Upper lobe of left lung (tissue), 6 donors: Measurements from ENCODE around the gene AGPAT4. TPM values are rescaled to one million over a fixed set of nuclear protein-coding genes. Genes with fewer than 3 reads are reported as not detected.

Source experiments
- ATAC-seq, 2 donors: fragments of 200-7000 bp; cut with Tn5 transposase; one replicate each; pipeline ENCODE4 v1.9.1; 2022; ENCODE audit warnings: mild to moderate bottlenecking in 2 of 2, moderate library complexity in 2 of 2; ENCODE audit not compliant: low FRiP score in 2 of 2
- DNase-seq, 2 donors: peaks; one replicate each; pipeline ENCODE4 v3.0.0-alpha.2; 2019 to 2020
- H3K27ac ChIP-seq, 4 donors: fragments of 200-600 bp; sonication (generic); one replicate each; pipeline ENCODE4 v1.5.1; 2016 to 2019
- H3K27me3 ChIP-seq, 4 donors: fragments of 200-600 bp; sonication (generic); one replicate each; pipeline ENCODE4 v1.5.1; 2017 to 2019
- H3K36me3 ChIP-seq, 4 donors: fragments of 200-600 bp; sonication (generic); one replicate each; pipeline ENCODE4 v1.5.1; 2016 to 2019
- H3K4me1 ChIP-seq, 4 donors: fragments of 200-600 bp; sonication (generic); one replicate each; pipeline ENCODE4 v1.5.1; 2018 to 2019
- H3K4me3 ChIP-seq, 4 donors: fragments of 200-600 bp; sonication (generic); one replicate each; pipeline ENCODE4 v1.5.1; 2017 to 2019; ENCODE audit warnings: mild to moderate bottlenecking in 2 of 4, moderate library complexity in 1 of 4
- H3K9me3 ChIP-seq, 4 donors: fragments of 200-600 bp; sonication (generic); one replicate each; pipeline ENCODE4 v1.5.1; 2018 to 2019
- EP300 ChIP-seq, 4 donors: sonication (generic); formaldehyde crosslinking; IDR thresholded peaks; one replicate each; pipeline ENCODE4 v1.5.1; 2017; ENCODE audit warnings: antibody characterized with exemption in 4 of 4, control low read depth in 2 of 4
- POLR2A ChIP-seq, 4 donors: fragments of 450-650 bp; IDR thresholded peaks; one replicate each; pipeline ENCODE4 v1.5.1; 2016 to 2017; ENCODE audit warnings: antibody characterized with exemption in 4 of 4, mild to moderate bottlenecking in 2 of 4
- POLR2AphosphoS5 ChIP-seq, 2 donors: sonication (generic); formaldehyde crosslinking; IDR thresholded peaks; one replicate each; pipeline ENCODE4 v1.5.1; 2017; ENCODE audit warnings: antibody characterized with exemption in 2 of 2
- WGBS, 2 donors: methylation state at CpG; one replicate each; pipeline ENCODE4 v1.1.5; 2017 to 2018; 5-methylcytosine and 5-hydroxymethylcytosine counted together
- total RNA-seq, 6 donors: library from RNA; depleted of rRNA in 4 of 6; stranded (reverse); fragments of >200 nt in 4 of 6; gene quantifications; one replicate each; pipeline versions ENCODE4 v1.1.0 to v1.2.1, GENCODE V29; 2016 to 2021
- TF ChIP-seq, protein P1 (sequence below), 6 experiments: fragments of 450-650 bp in 4 of 6; fragments of 200-600 bp in 2 of 6; sonication (generic) in 2 of 6; IDR thresholded peaks; one replicate each; pipeline ENCODE4 v1.5.1; 2016 to 2019; ENCODE audit warnings: antibody characterized with exemption in 6 of 6
- donor health status: DM: no; HTN: no; CAD: no; lungs with moderate emphysema.
- donor health status: DM: no; HTN: yes; CAD: no; lungs with severe emphysema.

The AGPAT4 gene
- total RNA-seq, 6 donors from 2014 or later: 7.0 to 26.3 (median 14.4) TPM

DNA sequence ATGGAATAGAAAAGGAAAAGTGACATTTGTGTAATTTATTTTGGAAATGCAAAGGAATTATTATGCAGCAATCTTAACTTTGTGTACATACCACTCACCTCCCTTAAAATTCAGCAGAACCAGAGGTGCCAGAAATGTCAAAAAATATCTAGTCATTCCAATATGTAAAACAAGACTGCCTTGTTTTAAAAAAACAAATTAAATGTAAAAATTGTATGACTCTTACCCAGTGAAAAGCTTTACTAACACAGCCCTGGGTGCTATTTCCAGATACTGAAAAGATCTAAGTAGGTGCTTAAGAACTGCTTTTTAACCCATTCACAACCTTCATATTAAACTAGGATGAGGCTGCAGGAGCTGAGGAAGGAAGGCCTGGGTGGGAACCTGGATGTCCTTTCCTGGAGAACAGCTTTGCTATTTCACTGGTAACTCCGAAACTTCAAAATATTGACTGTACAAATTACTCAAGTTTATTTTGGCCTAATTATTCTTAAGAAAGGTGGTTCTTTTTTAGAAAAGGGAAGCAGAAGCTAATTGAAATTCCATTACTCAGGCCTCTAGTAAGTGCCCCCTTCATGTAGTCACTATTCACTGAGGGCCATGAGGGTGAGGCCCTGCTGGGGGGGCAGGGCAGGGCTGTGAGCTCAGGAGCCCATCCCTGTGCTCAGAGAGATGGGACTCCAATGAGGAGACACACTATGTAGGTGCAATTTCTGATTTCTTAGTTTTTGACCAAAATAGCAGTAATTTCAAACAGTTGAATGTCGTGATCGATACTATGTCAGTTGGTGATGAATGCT, 142.7 kb downstream of the AGPAT4 start:
- Histone ChIP-seq H3K9me3 (no peaks in the 10 kb centered on the region), H3K27ac (no peak overlapping the region), H3K4me1 (no peaks in the 10 kb centered on the region), H3K36me3 (peaks cover 0 to 38% (median 6%) of the 10 kb centered on the region in 4 donors), H3K27me3 (no peaks in the 10 kb centered on the region), H3K4me3 (no peak overlapping the region)
- no peak for DNase-seq
- no peak for ATAC-seq
- no peak for TF ChIP-seq POLR2A (IDR thresholded peaks at IDR 0.05)
- TF ChIP-seq POLR2AphosphoS5 (IDR thresholded peaks at IDR 0.05): no peak
- TF ChIP-seq, protein P1, sequence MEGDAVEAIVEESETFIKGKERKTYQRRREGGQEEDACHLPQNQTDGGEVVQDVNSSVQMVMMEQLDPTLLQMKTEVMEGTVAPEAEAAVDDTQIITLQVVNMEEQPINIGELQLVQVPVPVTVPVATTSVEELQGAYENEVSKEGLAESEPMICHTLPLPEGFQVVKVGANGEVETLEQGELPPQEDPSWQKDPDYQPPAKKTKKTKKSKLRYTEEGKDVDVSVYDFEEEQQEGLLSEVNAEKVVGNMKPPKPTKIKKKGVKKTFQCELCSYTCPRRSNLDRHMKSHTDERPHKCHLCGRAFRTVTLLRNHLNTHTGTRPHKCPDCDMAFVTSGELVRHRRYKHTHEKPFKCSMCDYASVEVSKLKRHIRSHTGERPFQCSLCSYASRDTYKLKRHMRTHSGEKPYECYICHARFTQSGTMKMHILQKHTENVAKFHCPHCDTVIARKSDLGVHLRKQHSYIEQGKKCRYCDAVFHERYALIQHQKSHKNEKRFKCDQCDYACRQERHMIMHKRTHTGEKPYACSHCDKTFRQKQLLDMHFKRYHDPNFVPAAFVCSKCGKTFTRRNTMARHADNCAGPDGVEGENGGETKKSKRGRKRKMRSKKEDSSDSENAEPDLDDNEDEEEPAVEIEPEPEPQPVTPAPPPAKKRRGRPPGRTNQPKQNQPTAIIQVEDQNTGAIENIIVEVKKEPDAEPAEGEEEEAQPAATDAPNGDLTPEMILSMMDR (IDR thresholded peaks at IDR 0.05): no peak
- WGBS, 2 donors: 95 to 99% methylated on average over 3 of the region's 3 CpGs

GRCh38 chr6:161130541-161130940, 143.3 kb downstream of the AGPAT4 start:
- no peak for DNase-seq
- 95 to 97% methylated on average over 7 of the region's 7 CpGs for WGBS, 2 donors

DNA sequence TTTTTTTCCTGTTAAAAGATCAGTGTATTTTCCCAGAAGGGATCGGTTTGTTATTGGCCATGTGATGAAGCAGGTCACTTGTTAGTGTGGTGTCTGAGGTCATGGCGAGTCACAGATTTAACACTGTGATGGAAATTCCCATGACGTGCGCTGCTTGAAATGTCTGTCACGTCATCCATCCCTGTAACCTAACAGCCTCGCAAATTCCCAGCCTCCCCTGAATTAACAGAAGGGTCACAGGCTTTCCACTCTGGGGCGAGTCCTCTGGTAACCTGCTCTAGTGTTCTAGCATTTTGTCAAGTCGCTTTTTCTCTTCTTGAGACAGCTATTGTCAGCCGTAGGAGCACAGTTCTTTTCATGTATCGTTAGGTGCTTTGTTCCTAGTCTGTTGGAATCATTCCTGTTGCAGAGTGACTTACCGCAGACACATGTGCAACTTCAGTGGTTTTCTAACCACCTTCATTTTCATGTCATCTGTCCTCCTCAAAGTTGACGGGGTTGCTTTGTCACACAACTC, 145.1 kb downstream of the AGPAT4 start:
- no peak for TF ChIP-seq EP300 (IDR thresholded peaks at IDR 0.05)
- TF ChIP-seq POLR2AphosphoS5 (IDR thresholded peaks at IDR 0.05): no peak
- TF ChIP-seq, protein P1 (IDR thresholded peaks at IDR 0.05): no peak
- no peak for TF ChIP-seq POLR2A (IDR thresholded peaks at IDR 0.05)
- H3K4me1 ChIP-seq: no peaks in the 10 kb centered on the region
- H3K4me3 ChIP-seq: no peak overlapping the region
- peaks cover 0 to 46% (median 0%) of the 10 kb centered on the region in 4 donors for H3K36me3 ChIP-seq
- H3K27ac ChIP-seq: no peak overlapping the region
- peaks cover 0 to 2% (median under 1%) of the 10 kb centered on the region in 4 donors for H3K9me3 ChIP-seq
- no peak for DNase-seq
- ATAC-seq: no peak
- no peaks in the 10 kb centered on the region for H3K27me3 ChIP-seq
- 86 to 91% methylated on average over 12 of the region's 12 CpGs for WGBS, 2 donors

More at GRCh38 chr6:161130541-161130940, 143.3 kb downstream of the AGPAT4 start:
- TF ChIP-seq EP300 (IDR thresholded peaks at IDR 0.05): no peak
- no peak for TF ChIP-seq POLR2AphosphoS5 (IDR thresholded peaks at IDR 0.05)
- TF ChIP-seq POLR2A (IDR thresholded peaks at IDR 0.05): no peak
- TF ChIP-seq, protein P1 (IDR thresholded peaks at IDR 0.05): no peak
- Histone ChIP-seq H3K27me3 (no peaks in the 10 kb centered on the region), H3K4me1 (no peaks in the 10 kb centered on the region), H3K36me3 (peaks cover 0 to 36% (median 3%) of the 10 kb centered on the region in 4 donors), H3K9me3 (no peaks in the 10 kb centered on the region), H3K4me3 (no peak overlapping the region), H3K27ac (no peak overlapping the region)
- ATAC-seq: no peak

GRCh38 chr6:161128230-161128629, 145.6 kb downstream of the AGPAT4 start:
- H3K9me3 ChIP-seq: peaks cover 3 to 7% (median 5%) of the 10 kb centered on the region in 4 donors
- TF ChIP-seq EP300 (IDR thresholded peaks at IDR 0.05) (no peak), POLR2A (IDR thresholded peaks at IDR 0.05) (no peak), POLR2AphosphoS5 (IDR thresholded peaks at IDR 0.05) (no peak)
- TF ChIP-seq, protein P1 (IDR thresholded peaks at IDR 0.05): no peak
- no peaks in the 10 kb centered on the region for H3K4me1 ChIP-seq
- DNase-seq (no peak), ATAC-seq (no peak)
- H3K27ac ChIP-seq: no peak overlapping the region
- H3K4me3 ChIP-seq: no peak overlapping the region
- peaks cover 0 to 49% (median 0%) of the 10 kb centered on the region in 4 donors for H3K36me3 ChIP-seq
- no peaks in the 10 kb centered on the region for H3K27me3 ChIP-seq
- WGBS, 2 donors: 84 to 91% methylated on average over 2 of the region's 2 CpGs
